Ascending aorta (tissue), 2 donors: ENCODE results near the gene WNK2. TPM values are rescaled to one million over a fixed set of nuclear protein-coding genes. Genes with fewer than 3 reads are reported as not detected.

Source experiments
- DNase-seq, 2 donors: peaks; one replicate each; pipeline ENCODE4 v3.0.0-alpha.2; 2019; ENCODE audit warnings: low spot score in 2 of 2
- H3K27ac ChIP-seq, 2 donors: fragments of 200-600 bp; sonication (generic); one replicate each; pipeline ENCODE4 v1.5.1; 2016 to 2017; ENCODE audit warnings: mild to moderate bottlenecking in 1 of 2
- H3K27me3 ChIP-seq: fragments of 200-600 bp; sonication (generic); one replicate; pipeline ENCODE4 v1.5.1; 2017
- H3K36me3 ChIP-seq, 2 donors: fragments of 200-600 bp; sonication (generic); one replicate each; pipeline ENCODE4 v1.5.1; 2016
- H3K4me1 ChIP-seq, 2 donors: fragments of 200-600 bp; sonication (generic); one replicate each; pipeline ENCODE4 v1.5.1; 2016 to 2017; ENCODE audit warnings: mild to moderate bottlenecking in 1 of 2
- H3K4me3 ChIP-seq, 2 donors: fragments of 200-600 bp; sonication (generic); one replicate each; pipeline ENCODE4 v1.5.1; 2016 to 2017; ENCODE audit warnings: mild to moderate bottlenecking in 1 of 2
- H3K9me3 ChIP-seq, 2 donors: fragments of 200-600 bp; sonication (generic); one replicate each; pipeline ENCODE4 v1.5.1; 2016
- CTCF ChIP-seq, 3 experiments: fragments of 200-600 bp in 2 of 3; fragments of 450-650 bp in 1 of 3; sonication (generic) in 2 of 3; IDR thresholded peaks; one replicate each; pipeline ENCODE4 v1.5.1; 2016 to 2019; ENCODE audit warnings: antibody characterized with exemption in 3 of 3, mild to moderate bottlenecking in 1 of 3, moderate library complexity in 1 of 3
- intact Hi-C: fragments of 100-400 bp; cut with DNase I; formaldehyde crosslinking; loops from one replicate; pipeline ENCODE4 v1.15.1; 2023
- total RNA-seq: library from RNA; depleted of rRNA; stranded (reverse); fragments of >200 nt; gene quantifications from one replicate; pipeline ENCODE4 v1.1.0, GENCODE V29; 2016

WNK2 gene
- total RNA-seq, 1 donor from 2014 or later = not detected

GRCh38 chr9:93299418-93300174, 115.7 kb downstream of the WNK2 start:
- intact Hi-C loops = no loop called here
- Histone ChIP-seq H3K4me3 (no peak overlapping the region), H3K27me3 (no peaks in the 10 kb centered on the region), H3K36me3 (no peaks in the 10 kb centered on the region), H3K27ac (no peak overlapping the region), H3K9me3 (no peaks in the 10 kb centered on the region), H3K4me1 (no peaks in the 10 kb centered on the region)
- DNase-seq = peak in 1 of 2 donors; percentile 40
- TF ChIP-seq CTCF (IDR thresholded peaks at IDR 0.05) = no peak

DNA sequence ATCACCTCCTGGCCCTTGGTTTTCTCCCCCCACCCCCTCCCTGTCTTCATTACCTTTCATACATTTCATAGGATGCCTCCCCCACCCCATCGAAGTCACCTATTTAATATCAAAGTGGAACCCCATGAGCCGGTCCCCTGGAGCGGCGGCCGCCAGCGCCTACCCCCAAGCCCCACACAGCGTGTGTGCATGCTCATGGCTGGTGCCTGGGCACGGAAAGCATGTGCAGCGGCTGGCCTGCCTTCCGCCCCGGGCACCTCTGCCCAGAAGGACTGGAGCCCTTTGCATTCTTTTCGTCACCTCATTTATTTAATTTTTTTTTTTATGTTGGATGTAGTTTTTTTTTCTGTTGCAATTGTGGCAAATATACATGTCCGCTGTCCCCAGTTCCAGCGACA, 116.2 kb downstream of the WNK2 start:
- no peaks in the 10 kb centered on the region for H3K36me3 ChIP-seq
- H3K27me3 ChIP-seq = no peaks in the 10 kb centered on the region
- intact Hi-C loops = no loop called here
- TF ChIP-seq CTCF (IDR thresholded peaks at IDR 0.05) = no peak
- no peaks in the 10 kb centered on the region for H3K4me1 ChIP-seq
- no peak overlapping the region for H3K4me3 ChIP-seq
- H3K9me3 ChIP-seq = no peaks in the 10 kb centered on the region
- DNase-seq = peak in 1 of 2 donors; percentile 52
- H3K27ac ChIP-seq = no peak overlapping the region

- Histone ChIP-seq H3K27ac (no peak overlapping the region), H3K4me3 (no peak overlapping the region), H3K27me3 (no peaks in the 10 kb centered on the region), H3K4me1 (no peaks in the 10 kb centered on the region), H3K9me3 (no peaks in the 10 kb centered on the region), H3K36me3 (no peaks in the 10 kb centered on the region)
- intact Hi-C loops = no loop called here
- no peak for TF ChIP-seq CTCF (IDR thresholded peaks at IDR 0.05)
- peak in 1 of 2 donors; percentile 58 for DNase-seq
These were observed 116.7 kb downstream of the WNK2 start for GRCh38 chr9:93300585-93301081.

DNA sequence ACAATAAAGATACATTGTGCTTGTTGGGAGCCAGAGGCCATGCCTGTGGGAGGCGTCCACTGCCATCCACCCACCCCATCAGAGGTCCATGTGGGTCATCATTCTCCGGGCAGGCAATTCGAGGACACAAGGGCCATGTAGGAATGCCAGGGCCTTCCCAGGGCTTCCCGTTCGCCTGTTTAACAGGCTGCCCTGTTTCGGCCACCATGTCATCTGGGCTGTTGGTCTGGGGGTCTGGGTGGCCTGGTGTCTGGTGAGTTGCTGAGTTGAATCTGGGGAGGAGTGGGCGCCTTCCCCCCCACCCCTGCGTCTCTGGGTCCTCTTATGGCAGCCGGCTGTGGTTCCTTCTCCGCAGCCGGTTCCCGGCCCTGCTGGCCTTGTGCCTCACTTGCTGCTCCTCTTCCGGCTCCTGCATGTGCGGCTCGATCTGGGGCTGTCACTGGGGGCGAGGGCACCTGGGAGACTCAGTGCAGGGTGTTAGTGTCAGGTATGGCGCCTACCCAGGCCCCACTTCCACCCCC, 117.4 kb downstream of the WNK2 start:
- Histone ChIP-seq H3K9me3 (no peaks in the 10 kb centered on the region), H3K36me3 (no peaks in the 10 kb centered on the region), H3K27me3 (no peaks in the 10 kb centered on the region), H3K4me1 (peaks cover 0 to 3% of the 10 kb centered on the region in 2 donors), H3K27ac (no peak overlapping the region), H3K4me3 (no peak overlapping the region)
- peak in 1 of 2 donors; percentile 60 for DNase-seq
- TF ChIP-seq CTCF (IDR thresholded peaks at IDR 0.05) = no peak
- intact Hi-C loops = no loop called here

GRCh38 chr9:93301911-93302541, 118.1 kb downstream of the WNK2 start:
- Histone ChIP-seq H3K4me3 (no peak overlapping the region), H3K27ac (no peak overlapping the region), H3K4me1 (peaks cover 0 to 3% of the 10 kb centered on the region in 2 donors), H3K9me3 (no peaks in the 10 kb centered on the region), H3K36me3 (no peaks in the 10 kb centered on the region), H3K27me3 (no peaks in the 10 kb centered on the region)
- no peak for TF ChIP-seq CTCF (IDR thresholded peaks at IDR 0.05)
- intact Hi-C loops = no loop called here
- peak in 1 of 2 donors; percentile 48 for DNase-seq
